Caco-2 (cell line): ENCODE measurements around the gene FES. TPM values are rescaled to one million over a fixed set of nuclear protein-coding genes. Genes with fewer than 3 reads are reported as not detected.
A peak's percentile ranks its signal among the peaks of the same experiment; 100 is the strongest.

ENCODE experiments used
- BruUV-seq: library from RNA; stranded (reverse); fragments of 400-500 nt; replicated peaks from 2 replicates; lab custom pipeline; 2021; lab: Mats Ljungman, UMichigan
- CTCF ChIA-PET: fragments of 300-600 bp; sonication (Branson Sonifier 250); formaldehyde crosslinking; loops from one replicate; lab custom pipeline; 2022; ENCODE audit warnings: antibody characterized with exemption; lab: Charles Lee
- POLR2A ChIA-PET: fragments of 300-600 bp; sonication (Branson Sonifier 250); formaldehyde crosslinking; loops from one replicate; lab custom pipeline; 2022; ENCODE audit warnings: antibody characterized with exemption; lab: Charles Lee
- DNase-seq, 2 experiments: peaks; one replicate each; pipeline versions ENCODE4 v3.0.0 to v3.0.0-alpha.2; 2020 to 2022
- H3K27me3 ChIP-seq: replicated peaks from 2 replicates; pipeline ENCODE4 v1.6.0; 2011; ENCODE audit warnings: low read length; ENCODE audit not compliant: control insufficient read depth, insufficient read depth
- H3K36me3 ChIP-seq: 2 replicates; pipeline ENCODE4 v1.5.1; 2011; ENCODE audit warnings: low read length; ENCODE audit not compliant: control insufficient read depth, insufficient read depth
- H3K4me1 ChIP-seq: fragments of 250-450 bp; sonication (Bioruptor Pico); 2 replicates; pipeline ENCODE4 v1.5.1; 2020; ENCODE audit warnings: mild to moderate bottlenecking
- H3K4me3 ChIP-seq: 2 replicates; pipeline ENCODE4 v1.5.1; 2011; ENCODE audit warnings: low read depth, mild to moderate bottlenecking, control low read depth, low read length
- H3K9me3 ChIP-seq: fragments of 250-450 bp; sonication (Bioruptor Pico); 2 replicates; pipeline ENCODE4 v1.5.1; 2020; ENCODE audit warnings: mild to moderate bottlenecking, moderate library complexity
- H3K27ac Mint-ChIP-seq: one replicate; pipeline ENCODE4 v1.8.0; 2022; ENCODE audit warnings: mixed read lengths; ENCODE audit not compliant: unreplicated experiment
- H3K27me3 Mint-ChIP-seq: one replicate; pipeline ENCODE4 v1.8.0; 2022; ENCODE audit warnings: mixed read lengths; ENCODE audit not compliant: insufficient read depth, unreplicated experiment
- H3K36me3 Mint-ChIP-seq: one replicate; pipeline ENCODE4 v1.8.0; 2022; ENCODE audit warnings: mild to moderate bottlenecking, mixed read lengths; ENCODE audit not compliant: insufficient read depth, unreplicated experiment
- H3K4me1 Mint-ChIP-seq: one replicate; pipeline ENCODE4 v1.8.0; 2022; ENCODE audit warnings: low read depth, mixed read lengths; ENCODE audit not compliant: unreplicated experiment
- H3K4me3 Mint-ChIP-seq: one replicate; pipeline ENCODE4 v1.8.0; 2022; ENCODE audit warnings: mild to moderate bottlenecking, moderate library complexity, mixed read lengths; ENCODE audit not compliant: unreplicated experiment
- H3K9me3 Mint-ChIP-seq: one replicate; pipeline ENCODE4 v1.8.0; 2022; ENCODE audit warnings: mixed read lengths; ENCODE audit not compliant: unreplicated experiment
- CTCF ChIP-seq, 2 experiments: fragments of 200-600 bp in 1 of 2; IDR thresholded peaks; 1 replicate in 1 of 2; 2 replicates in 1 of 2; pipeline versions ENCODE4 v1.5.1 to v1.8.0; 2011 to 2022; ENCODE audit warnings: antibody characterized with exemption in 1 of 2, control low read depth in 1 of 2, inconsistent platforms in 1 of 2, low read depth in 1 of 2, low read length in 1 of 2, mild to moderate bottlenecking in 1 of 2, moderate library complexity in 1 of 2; ENCODE audit not compliant: insufficient read depth in 1 of 2, severe bottlenecking in 1 of 2, unreplicated experiment in 1 of 2
- intact Hi-C: fragments of 100-400 bp; cut with micrococcal nuclease; formaldehyde crosslinking; loops from one replicate; pipeline ENCODE4 v1.10.0; 2022; ENCODE audit not compliant: unreplicated experiment
- total RNA-seq: library from RNA; stranded (reverse); gene quantifications from 2 replicates; pipeline ENCODE4 v1.2.3, GENCODE V29; 2022

The FES gene
- total RNA-seq, 1 experiment from 2014 or later: 1.7 TPM

DNA sequence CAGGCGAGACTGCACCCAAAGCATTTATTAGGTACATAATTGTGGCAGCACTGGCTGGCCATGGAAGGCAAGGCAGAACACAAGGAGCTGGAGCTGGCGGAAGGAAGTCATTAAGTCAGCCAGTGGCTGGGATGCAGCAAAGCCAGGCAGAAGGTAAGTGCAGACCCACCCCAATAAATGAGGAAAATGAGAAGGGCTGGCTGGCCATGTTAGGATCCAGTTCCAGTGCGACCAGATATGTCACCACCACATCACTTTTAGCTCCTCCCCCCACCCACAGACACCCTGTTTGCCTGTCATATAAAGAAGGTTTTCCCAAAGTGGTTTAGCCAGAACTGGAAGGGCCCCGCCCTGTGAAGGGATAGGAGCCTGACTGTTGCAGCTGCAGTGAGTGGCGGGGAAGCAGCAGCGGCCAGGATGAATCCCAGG lies 16.0 kb upstream of the FES start, which contains the start of gene FURIN:
TSS of gene FURIN (plus strand) at position 328 of the 429 bp plus-strand sequence. CDS start 7,153 bp downstream, outside the sequence.
- Mint-ChIP-seq H3K4me1 (peaks cover 38% of the 10 kb centered on the region), H3K9me3 (no peaks in the 10 kb centered on the region), H3K36me3 (peaks cover 9% of the 10 kb centered on the region), H3K27ac (peak within 1 kb of the TSS; percentile 64), H3K27me3 (no peaks in the 10 kb centered on the region), H3K4me3 (peak within 1 kb of the TSS; percentile 71)
- CTCF ChIA-PET: interaction anchor here (0.8 to 1.2 kb wide), 3 partner anchors 9 to 212 kb away, joined by 3 to 4 read pairs (median 3); no protein-coding TSS in a partner anchor
- Histone ChIP-seq H3K27me3 (no peaks in the 10 kb centered on the region), H3K36me3 (no peaks in the 10 kb centered on the region), H3K9me3 (no peaks in the 10 kb centered on the region), H3K4me3 (no peak within 1 kb of the TSS), H3K4me1 (peaks cover 51% of the 10 kb centered on the region)
- POLR2A ChIA-PET: interaction anchor here (0.6 kb wide), 2 partner anchors 24 to 27 kb away, joined by 5 to 6 read pairs; no protein-coding TSS in a partner anchor
- intact Hi-C loops: no loop called here
- no peak for TF ChIP-seq CTCF (IDR thresholded peaks at IDR 0.05; ENCODE audit: insufficient read depth in 1 of 2, low read depth in 1 of 2, low read length in 1 of 2, severe bottlenecking in 1 of 2, unreplicated experiment in 1 of 2)
- no TSS peak for BruUV-seq
- DNase-seq: peak; percentile 74 to 78

- peaks cover 38% of the 10 kb centered on the region for H3K4me1 Mint-ChIP-seq
- CTCF ChIA-PET: interaction anchor here (1.2 kb wide), 1 partner anchor 17 kb away, joined by 4 read pairs; no protein-coding TSS in a partner anchor
- intact Hi-C loops: no loop called here
These were observed 15.2 kb upstream of the FES start for GRCh38 chr15:90869140-90869541.

More at GRCh38 chr15:90869140-90869541, 15.2 kb upstream of the FES start:
- no peak for TF ChIP-seq CTCF (IDR thresholded peaks at IDR 0.05; ENCODE audit: insufficient read depth in 1 of 2, low read depth in 1 of 2, low read length in 1 of 2, severe bottlenecking in 1 of 2, unreplicated experiment in 1 of 2)
- no peaks in the 10 kb centered on the region for H3K9me3 ChIP-seq
- peak overlapping the region; percentile 64 for H3K27ac Mint-ChIP-seq
- H3K36me3 Mint-ChIP-seq: peaks cover 12% of the 10 kb centered on the region
- H3K27me3 ChIP-seq: no peaks in the 10 kb centered on the region
- no peak for DNase-seq
- no peaks in the 10 kb centered on the region for H3K36me3 ChIP-seq
- no peak overlapping the region for H3K4me3 ChIP-seq
- H3K4me3 Mint-ChIP-seq: peak overlapping the region; percentile 71
- POLR2A ChIA-PET: interaction anchor here (1.0 kb wide), 1 partner anchor 152 kb away, joined by 3 read pairs; the partner anchor contains the start of gene BLM
- H3K27me3 Mint-ChIP-seq: no peaks in the 10 kb centered on the region
- H3K9me3 Mint-ChIP-seq: no peaks in the 10 kb centered on the region
- peaks cover 60% of the 10 kb centered on the region for H3K4me1 ChIP-seq
- BruUV-seq: no TSS peak
